B cell (primary cell): ENCODE results near the gene TMEM26. TPM values are rescaled to one million over a fixed set of nuclear protein-coding genes. Genes with fewer than 3 reads are reported as not detected.

Experiments
- ATAC-seq: fragments of 200-7000 bp; cut with Tn5 transposase; one replicate; pipeline ENCODE4 v1.10.0; 2021; ENCODE audit warnings: low read depth, mild to moderate bottlenecking, moderate number of reproducible peaks, moderate library complexity
- CTCF ChIA-PET: fragments of 350-600 bp; sonication (Branson Sonifier 250); formaldehyde crosslinking; loops from one replicate; lab custom pipeline; 2021; ENCODE audit warnings: antibody characterized with exemption, inconsistent platforms; lab: Charles Lee
- POLR2A ChIA-PET: fragments of 350-600 bp; sonication (Branson Sonifier 250); formaldehyde crosslinking; loops from one replicate; lab custom pipeline; 2021; ENCODE audit warnings: antibody characterized with exemption; lab: Charles Lee
- DNase-seq: peaks from one replicate; pipeline ENCODE4 v3.0.0; 2013
- H2AFZ ChIP-seq: 2 replicates; pipeline ENCODE4 v1.6.1; 2012; ENCODE audit warnings: mild to moderate bottlenecking, low read depth, low read length; ENCODE audit not compliant: insufficient read depth, poor library complexity, severe bottlenecking
- H3K27ac ChIP-seq, 2 donors: 1 replicate in 1 of 2; 2 replicates in 1 of 2; pipeline ENCODE4 v1.5.1; 2012 to 2013; ENCODE audit warnings: low read length in 2 of 2, mild to moderate bottlenecking in 2 of 2, moderate library complexity in 1 of 2
- H3K27me3 ChIP-seq, 4 experiments: fragments of 200-600 bp in 1 of 4; sonication (generic) in 1 of 4; replicated peaks in 1 of 4; 1 replicate in 2 of 4; 2 replicates in 2 of 4; pipeline versions ENCODE4 v1.6.1 to v1.7.0; 2013 to 2016; ENCODE audit warnings: low read length in 3 of 4, mild to moderate bottlenecking in 2 of 4, mixed read lengths in 1 of 4, moderate library complexity in 1 of 4; ENCODE audit not compliant: insufficient read depth in 4 of 4, control insufficient read depth in 3 of 4; ENCODE audit errors: control extremely low read depth in 1 of 4
- H3K36me3 ChIP-seq, 2 experiments: replicated peaks in 1 of 2; 1 replicate in 1 of 2; 2 replicates in 1 of 2; pipeline versions ENCODE4 v1.6.1 to v1.7.1; 2013; ENCODE audit warnings: low read length in 1 of 2; ENCODE audit not compliant: insufficient read depth in 2 of 2, control insufficient read depth in 1 of 2; ENCODE audit errors: control extremely low read depth in 1 of 2, extremely low read depth in 1 of 2
- H3K4me1 ChIP-seq, 2 donors: fragments of 200-600 bp in 1 of 2; sonication (generic) in 1 of 2; 1 replicate in 1 of 2; 2 replicates in 1 of 2; pipeline versions ENCODE4 v1.5.1 to v1.6.1; 2013 to 2017; ENCODE audit warnings: low read length in 2 of 2; ENCODE audit not compliant: control insufficient read depth in 2 of 2, insufficient read depth in 2 of 2
- H3K4me2 ChIP-seq: replicated peaks from 2 replicates; pipeline ENCODE3; 2012; ENCODE audit warnings: mild to moderate bottlenecking, low read depth, low read length; ENCODE audit not compliant: poor library complexity, severe bottlenecking
- H3K4me3 ChIP-seq, 5 experiments: fragments of 200-600 bp in 1 of 5; sonication (generic) in 1 of 5; 1 replicate in 3 of 5; 2 replicates in 2 of 5; pipeline versions ENCODE4 v1.5.1 to v1.7.0; 2011 to 2016; ENCODE audit warnings: low read length in 4 of 5, mild to moderate bottlenecking in 4 of 5, low read depth in 2 of 5, control low read depth in 1 of 5, moderate library complexity in 1 of 5; ENCODE audit not compliant: insufficient read depth in 1 of 5; ENCODE audit errors: control extremely low read depth in 1 of 5, extremely low read depth in 1 of 5
- H3K79me2 ChIP-seq: fragments of 200-600 bp; sonication (generic); one replicate; pipeline ENCODE4 v1.6.0; 2016; ENCODE audit warnings: low read length; ENCODE audit not compliant: control insufficient read depth, insufficient read depth
- H3K9ac ChIP-seq: fragments of 200-600 bp; sonication (generic); 2 replicates; pipeline ENCODE4 v1.6.1; 2017; ENCODE audit warnings: mild to moderate bottlenecking, low read length, moderate library complexity
- H3K9me3 ChIP-seq, 3 donors: one replicate each; pipeline versions ENCODE4 v1.6.1 to v1.7.1; 2013; ENCODE audit warnings: low read length in 2 of 3; ENCODE audit not compliant: control insufficient read depth in 2 of 3, insufficient read depth in 1 of 3; ENCODE audit errors: control extremely low read depth in 1 of 3
- H4K20me1 ChIP-seq: 2 replicates; pipeline ENCODE4 v1.6.0; 2012; ENCODE audit warnings: mild to moderate bottlenecking, low read length; ENCODE audit not compliant: insufficient read depth, control insufficient read depth, poor library complexity, severe bottlenecking
- H3K27ac Mint-ChIP-seq: one replicate; pipeline ENCODE4 v1.8.0; 2021; ENCODE audit warnings: mixed read lengths
- H3K27me3 Mint-ChIP-seq: one replicate; pipeline ENCODE4 v1.8.0; 2021; ENCODE audit warnings: mixed read lengths
- H3K4me1 Mint-ChIP-seq: one replicate; pipeline ENCODE4 v1.8.0; 2021; ENCODE audit warnings: mixed read lengths
- H3K4me3 Mint-ChIP-seq: one replicate; pipeline ENCODE4 v1.8.0; 2021; ENCODE audit warnings: mixed read lengths
- H3K9me3 Mint-ChIP-seq: one replicate; pipeline ENCODE4 v1.8.0; 2022; ENCODE audit warnings: mixed read lengths; ENCODE audit not compliant: insufficient read depth
- EZH2 ChIP-seq: IDR thresholded peaks from 2 replicates; pipeline ENCODE4 v1.6.1; 2012; ENCODE audit warnings: borderline replicate concordance, low read depth, mild to moderate bottlenecking, moderate library complexity, low read length; ENCODE audit not compliant: insufficient read depth, poor library complexity, severe bottlenecking
- WGBS: methylation state at CpG from one replicate; pipeline ENCODE4 v1.1.5; 2013; ENCODE audit warnings: missing lambda C conversion rate; ENCODE audit not compliant: insufficient coverage; 5-methylcytosine and 5-hydroxymethylcytosine counted together
- intact Hi-C: fragments of 100-400 bp; cut with micrococcal nuclease; formaldehyde crosslinking; loops from one replicate; pipeline ENCODE4 v1.10.0; 2022
- polyA plus RNA-seq: library from polyadenylated mRNA; depleted of rRNA; stranded (reverse); fragments of >200 nt; gene quantifications from 2 replicates; pipeline ENCODE4 v1.2.3, GENCODE V29; 2012
- total RNA-seq, 2 donors: library from RNA; stranded (reverse); fragments of 120-200 nt in 1 of 2; gene quantifications; 1 replicate in 1 of 2; 2 replicates in 1 of 2; pipeline versions ENCODE4 v1.2.3 to v1.2.4, GENCODE V29; 2013 to 2022
- TF ChIP-seq, protein P1 (sequence below): fragments of 200-600 bp; IDR thresholded peaks from one replicate; pipeline ENCODE4 v1.8.0; 2022; ENCODE audit warnings: antibody characterized with exemption, mild to moderate bottlenecking

Gene TMEM26
- total and polyA plus RNA-seq, 2 donors (not counting 1 experiment from before 2014, with no cell fraction given): not detected

- Histone ChIP-seq H3K27ac (no peak overlapping the region), H3K4me3 (no peak overlapping the region), H3K36me3 (no peaks in the 10 kb centered on the region), H2AFZ (no peak overlapping the region), H3K79me2 (no peaks in the 10 kb centered on the region), H3K4me1 (peaks cover 9 to 13% of the 10 kb centered on the region in 2 donors), H3K9me3 (peaks cover 0 to 8% (median 0%) of the 10 kb centered on the region in 3 donors), H3K4me2 (no peak overlapping the region), H3K9ac (no peak overlapping the region), H3K27me3 (peaks cover 0 to 22% (median 15%) of the 10 kb centered on the region in 4 experiments), H4K20me1 (no peaks in the 10 kb centered on the region)
- ChIA-PET CTCF (no interaction called here), POLR2A (no interaction called here)
- no peaks in the 10 kb centered on the region for H3K9me3 Mint-ChIP-seq
- H3K27me3 Mint-ChIP-seq: peaks cover 53% of the 10 kb centered on the region
- TF ChIP-seq, protein P1, sequence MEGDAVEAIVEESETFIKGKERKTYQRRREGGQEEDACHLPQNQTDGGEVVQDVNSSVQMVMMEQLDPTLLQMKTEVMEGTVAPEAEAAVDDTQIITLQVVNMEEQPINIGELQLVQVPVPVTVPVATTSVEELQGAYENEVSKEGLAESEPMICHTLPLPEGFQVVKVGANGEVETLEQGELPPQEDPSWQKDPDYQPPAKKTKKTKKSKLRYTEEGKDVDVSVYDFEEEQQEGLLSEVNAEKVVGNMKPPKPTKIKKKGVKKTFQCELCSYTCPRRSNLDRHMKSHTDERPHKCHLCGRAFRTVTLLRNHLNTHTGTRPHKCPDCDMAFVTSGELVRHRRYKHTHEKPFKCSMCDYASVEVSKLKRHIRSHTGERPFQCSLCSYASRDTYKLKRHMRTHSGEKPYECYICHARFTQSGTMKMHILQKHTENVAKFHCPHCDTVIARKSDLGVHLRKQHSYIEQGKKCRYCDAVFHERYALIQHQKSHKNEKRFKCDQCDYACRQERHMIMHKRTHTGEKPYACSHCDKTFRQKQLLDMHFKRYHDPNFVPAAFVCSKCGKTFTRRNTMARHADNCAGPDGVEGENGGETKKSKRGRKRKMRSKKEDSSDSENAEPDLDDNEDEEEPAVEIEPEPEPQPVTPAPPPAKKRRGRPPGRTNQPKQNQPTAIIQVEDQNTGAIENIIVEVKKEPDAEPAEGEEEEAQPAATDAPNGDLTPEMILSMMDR: no peak
- no peak overlapping the region for H3K27ac Mint-ChIP-seq
- peaks cover 10% of the 10 kb centered on the region for H3K4me1 Mint-ChIP-seq
- intact Hi-C loops: no loop called here
- ATAC-seq (no peak), DNase-seq (no peak)
- H3K4me3 Mint-ChIP-seq: no peak overlapping the region
- WGBS: 95% methylated on average over 4 of the region's 8 CpGs
These were observed 2.5 kb upstream of the TMEM26 start for GRCh38 chr10:61455656-61456055.

DNA sequence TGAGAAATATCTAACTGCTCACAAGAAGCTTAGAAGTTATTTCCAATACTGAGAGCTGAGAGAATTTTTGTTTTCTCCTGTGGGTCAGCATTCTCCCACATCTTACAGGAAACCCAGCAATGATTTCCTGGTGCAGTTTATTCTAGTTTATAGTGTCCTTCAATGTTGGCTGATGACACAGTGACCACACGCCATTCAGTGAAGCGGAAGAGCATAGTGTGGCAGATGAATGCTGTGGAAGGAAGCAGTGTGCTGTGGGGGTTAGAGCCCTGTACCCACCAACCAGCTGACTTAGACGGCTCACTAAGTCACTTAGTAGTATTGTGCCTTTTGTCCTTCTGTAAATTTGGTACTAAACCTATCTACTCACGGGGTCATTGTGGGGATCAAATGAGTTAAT is 1.4 kb upstream of the TMEM26 start:
- Histone ChIP-seq H3K36me3 (no peaks in the 10 kb centered on the region), H2AFZ (no peak overlapping the region), H4K20me1 (no peaks in the 10 kb centered on the region), H3K79me2 (no peaks in the 10 kb centered on the region), H3K4me3 (no peak overlapping the region), H3K9me3 (peaks cover 0 to 8% (median 0%) of the 10 kb centered on the region in 3 donors), H3K9ac (no peak overlapping the region), H3K27me3 (peaks cover 0 to 22% (median 15%) of the 10 kb centered on the region in 4 experiments), H3K27ac (no peak overlapping the region), H3K4me2 (no peak overlapping the region), H3K4me1 (peaks cover 9 to 13% of the 10 kb centered on the region in 2 donors)
- H3K9me3 Mint-ChIP-seq: no peaks in the 10 kb centered on the region
- H3K27me3 Mint-ChIP-seq: peaks cover 58% of the 10 kb centered on the region
- TF ChIP-seq, protein P1: no peak
- no peak for TF ChIP-seq EZH2
- ATAC-seq (no peak), DNase-seq (no peak)
- no peak overlapping the region for H3K27ac Mint-ChIP-seq
- peaks cover 10% of the 10 kb centered on the region for H3K4me1 Mint-ChIP-seq
- WGBS: 100% methylated on average over 2 of the region's 4 CpGs
- ChIA-PET CTCF (no interaction called here), POLR2A (no interaction called here)
- H3K4me3 Mint-ChIP-seq: no peak overlapping the region
- intact Hi-C loops: no loop called here
